Esophagus squamous epithelium (tissue), 5 donors: ENCODE data around the gene CAND2. TPM values are rescaled to one million over a fixed set of nuclear protein-coding genes. Genes with fewer than 3 reads are reported as not detected.

Source experiments
- DNase-seq: peaks from one replicate; lab custom pipeline; 2025; lab: John Stamatoyannopoulos, UW
- H3K27ac ChIP-seq, 4 donors: fragments of 200-600 bp; sonication (generic); one replicate each; pipeline ENCODE4 v1.5.1; 2016 to 2019; ENCODE audit warnings: mild to moderate bottlenecking in 1 of 4
- H3K27me3 ChIP-seq, 4 donors: fragments of 200-600 bp; sonication (generic); 1 replicate in 3 of 4; 2 replicates in 1 of 4; pipeline versions ENCODE4 v1.5.1 to v1.6.0; 2017 to 2021; ENCODE audit warnings: antibody characterized with exemption in 1 of 4
- H3K36me3 ChIP-seq, 3 donors: fragments of 200-600 bp; sonication (generic); one replicate each; pipeline ENCODE4 v1.5.1; 2016 to 2019
- H3K4me1 ChIP-seq, 3 donors: fragments of 200-600 bp; sonication (generic); one replicate each; pipeline ENCODE4 v1.5.1; 2017 to 2019
- H3K4me3 ChIP-seq, 4 donors: fragments of 200-600 bp; sonication (generic); 1 replicate in 3 of 4; 2 replicates in 1 of 4; pipeline ENCODE4 v1.5.1; 2016 to 2019; ENCODE audit warnings: mild to moderate bottlenecking in 2 of 4, moderate library complexity in 1 of 4
- H3K9me3 ChIP-seq, 3 donors: fragments of 200-600 bp; sonication (generic); one replicate each; pipeline ENCODE4 v1.5.1; 2016 to 2019
- POLR2A ChIP-seq, 4 donors: fragments of 450-650 bp; IDR thresholded peaks; one replicate each; pipeline ENCODE4 v1.6.1; 2017; ENCODE audit warnings: antibody characterized with exemption in 4 of 4, mild to moderate bottlenecking in 4 of 4, moderate library complexity in 3 of 4
- WGBS, 2 donors: methylation state at CpG; one replicate each; pipeline ENCODE4 v1.1.5; 2018; 5-methylcytosine and 5-hydroxymethylcytosine counted together
- intact Hi-C: fragments of 100-400 bp; cut with DNase I; formaldehyde crosslinking; loops from one replicate; pipeline ENCODE4 v1.15.0; 2022
- total RNA-seq, 4 donors: library from RNA; depleted of rRNA; stranded (reverse); fragments of >200 nt; gene quantifications; one replicate each; pipeline ENCODE4 v1.1.0, GENCODE V29; 2016
- TF ChIP-seq, protein P1 (sequence below), 6 experiments: fragments of 450-650 bp in 4 of 6; fragments of 200-600 bp in 2 of 6; sonication (generic) in 2 of 6; IDR thresholded peaks; one replicate each; pipeline ENCODE4 v1.5.1; 2016 to 2019; ENCODE audit warnings: antibody characterized with exemption in 6 of 6, mild to moderate bottlenecking in 4 of 6, moderate library complexity in 4 of 6
- donor health status: DM: yes; HTN: yes; CAD: no.

Gene CAND2
- total RNA-seq, 4 donors from 2014 or later: 0.61 to 1.7 (median 0.91) TPM

DNA sequence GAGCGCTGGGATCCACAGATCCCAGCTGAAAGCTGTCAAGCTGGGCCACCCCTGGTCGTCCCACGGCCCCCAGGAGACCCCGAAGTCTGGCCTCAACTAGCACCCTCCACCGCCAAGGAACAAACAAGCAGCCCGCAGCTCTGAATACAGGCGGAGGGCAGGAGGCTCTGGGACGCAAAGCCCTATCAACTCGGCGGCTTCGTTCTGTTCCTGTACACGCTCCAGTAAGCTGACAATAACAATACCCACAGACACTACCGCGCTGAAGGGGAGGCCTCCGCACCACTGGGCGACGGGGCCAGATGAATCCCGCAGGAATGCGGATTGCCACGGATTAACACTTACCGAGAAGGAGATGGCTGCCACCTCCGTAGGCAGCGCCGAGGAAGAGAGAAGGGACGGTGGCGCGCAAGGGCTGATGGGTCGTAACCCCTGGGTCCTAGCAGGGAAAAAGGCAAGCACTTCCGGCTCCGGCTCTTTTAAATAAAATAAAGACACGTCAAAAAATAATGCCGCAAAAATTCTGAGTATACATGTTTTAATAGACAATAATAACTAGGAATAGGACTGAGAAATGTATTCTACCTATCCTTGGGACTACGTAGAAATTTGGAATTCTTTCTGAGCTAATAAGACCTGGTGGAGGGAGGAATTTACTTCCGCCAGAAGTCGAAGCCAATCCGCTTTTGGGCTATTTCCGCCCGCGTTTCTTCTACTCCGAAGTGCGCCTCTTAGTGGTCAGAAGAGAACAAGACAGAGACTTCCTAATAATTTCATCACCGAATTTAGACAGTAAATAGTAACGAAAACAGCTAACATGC is 44.9 kb downstream of the CAND2 start, which contains the start of gene RPL32:
TSS of gene RPL32 (minus strand) at position 417 of the 821 bp plus-strand sequence. CDS start 1,328 bp downstream, outside the sequence.
- peak; percentile 39 for DNase-seq

DNA sequence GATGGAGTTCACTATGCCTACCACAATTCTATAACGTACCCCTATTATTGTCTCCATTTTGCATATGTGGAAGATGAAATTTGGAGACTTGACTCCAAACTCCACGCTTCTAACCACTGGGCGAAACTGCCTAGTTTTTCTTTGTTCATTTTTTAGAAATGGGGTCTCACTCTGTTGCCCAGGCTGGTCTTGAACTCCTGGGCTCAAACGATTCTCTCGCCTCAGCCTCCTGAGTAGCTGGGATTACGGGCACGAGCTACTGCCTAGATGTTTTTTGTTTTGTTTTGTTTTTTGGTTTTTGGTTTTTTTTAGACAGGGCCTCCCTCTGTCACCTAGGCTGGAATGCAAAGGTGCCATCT is 45.5 kb downstream of the CAND2 start:
- 33 to 34% methylated on average over 7 of the region's 7 CpGs for WGBS, 2 donors

More for the DNA sequence above, 44.9 kb downstream of the CAND2 start, which contains the start of gene RPL32:
- H3K27ac ChIP-seq: peak within 1 kb of the TSS; percentile 89 to 97 (median 92)
- 0% methylated on average over 24 to 30 of the region's 43 CpGs for WGBS, 2 donors
- TF ChIP-seq, protein P1, sequence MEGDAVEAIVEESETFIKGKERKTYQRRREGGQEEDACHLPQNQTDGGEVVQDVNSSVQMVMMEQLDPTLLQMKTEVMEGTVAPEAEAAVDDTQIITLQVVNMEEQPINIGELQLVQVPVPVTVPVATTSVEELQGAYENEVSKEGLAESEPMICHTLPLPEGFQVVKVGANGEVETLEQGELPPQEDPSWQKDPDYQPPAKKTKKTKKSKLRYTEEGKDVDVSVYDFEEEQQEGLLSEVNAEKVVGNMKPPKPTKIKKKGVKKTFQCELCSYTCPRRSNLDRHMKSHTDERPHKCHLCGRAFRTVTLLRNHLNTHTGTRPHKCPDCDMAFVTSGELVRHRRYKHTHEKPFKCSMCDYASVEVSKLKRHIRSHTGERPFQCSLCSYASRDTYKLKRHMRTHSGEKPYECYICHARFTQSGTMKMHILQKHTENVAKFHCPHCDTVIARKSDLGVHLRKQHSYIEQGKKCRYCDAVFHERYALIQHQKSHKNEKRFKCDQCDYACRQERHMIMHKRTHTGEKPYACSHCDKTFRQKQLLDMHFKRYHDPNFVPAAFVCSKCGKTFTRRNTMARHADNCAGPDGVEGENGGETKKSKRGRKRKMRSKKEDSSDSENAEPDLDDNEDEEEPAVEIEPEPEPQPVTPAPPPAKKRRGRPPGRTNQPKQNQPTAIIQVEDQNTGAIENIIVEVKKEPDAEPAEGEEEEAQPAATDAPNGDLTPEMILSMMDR (IDR thresholded peaks at IDR 0.05): peak; percentile 73 to 93 (median 84)
- peak in 3 of 4 donors; percentile 82 to 86 (median 83) for TF ChIP-seq POLR2A (IDR thresholded peaks at IDR 0.05)
- H3K4me3 ChIP-seq: peak within 1 kb of the TSS; percentile 66 to 96 (median 88)
- H3K27me3 ChIP-seq: no peaks in the 10 kb centered on the region
- H3K4me1 ChIP-seq: peaks cover 18 to 43% (median 32%) of the 10 kb centered on the region in 3 donors
- peaks cover 13 to 38% (median 20%) of the 10 kb centered on the region in 3 donors for H3K36me3 ChIP-seq
- intact Hi-C loops: loop anchor here (10.0 kb wide), 1 partner anchor 137 kb away; no protein-coding TSS in a partner anchor
- no peaks in the 10 kb centered on the region for H3K9me3 ChIP-seq

DNA sequence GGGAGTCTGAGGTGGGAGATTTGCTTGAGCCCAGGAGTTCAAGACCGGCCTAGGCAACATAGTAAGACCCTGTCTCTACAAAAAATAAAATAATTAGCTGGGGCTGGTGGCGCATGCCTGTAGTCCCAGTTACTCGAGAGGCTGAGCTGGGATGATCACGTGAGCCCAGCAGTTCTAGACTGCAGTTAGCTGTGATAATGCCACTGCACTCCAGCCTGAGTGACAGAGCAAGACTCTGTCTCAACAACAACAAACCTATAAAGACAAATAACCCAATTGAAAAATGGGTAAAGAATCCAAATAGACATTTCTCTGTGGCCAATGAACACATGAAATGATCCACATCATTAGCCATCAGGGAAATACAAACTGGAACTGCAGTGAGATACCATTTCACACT is 46.0 kb downstream of the CAND2 start:
- no peak for DNase-seq
- H3K36me3 ChIP-seq: peaks cover 13 to 27% (median 20%) of the 10 kb centered on the region in 3 donors
- H3K27me3 ChIP-seq: no peaks in the 10 kb centered on the region
- H3K4me3 ChIP-seq: no peak overlapping the region
- WGBS, 2 donors: 93 to 96% methylated on average over 4 of the region's 4 CpGs
- H3K4me1 ChIP-seq: peaks cover 18 to 38% (median 32%) of the 10 kb centered on the region in 3 donors
- TF ChIP-seq POLR2A (IDR thresholded peaks at IDR 0.05): no peak
- TF ChIP-seq, protein P1 (IDR thresholded peaks at IDR 0.05): no peak
- no peak overlapping the region for H3K27ac ChIP-seq
- H3K9me3 ChIP-seq: no peaks in the 10 kb centered on the region
- intact Hi-C loops: loop anchor here (10.0 kb wide), 1 partner anchor 138 kb away; no protein-coding TSS in a partner anchor

More for the DNA sequence above, 45.5 kb downstream of the CAND2 start:
- H3K36me3 ChIP-seq: peaks cover 13 to 33% (median 20%) of the 10 kb centered on the region in 3 donors
- DNase-seq: no peak
- H3K4me1 ChIP-seq: peaks cover 18 to 43% (median 32%) of the 10 kb centered on the region in 3 donors
- H3K27me3 ChIP-seq: no peaks in the 10 kb centered on the region
- TF ChIP-seq, protein P1 (IDR thresholded peaks at IDR 0.05): peak in 1 of 6 experiments; percentile 18
- TF ChIP-seq POLR2A (IDR thresholded peaks at IDR 0.05): no peak
- H3K9me3 ChIP-seq: no peaks in the 10 kb centered on the region
- peak overlapping the region in 3 of 4 donors; percentile 66 to 96 (median 84) for H3K4me3 ChIP-seq
- intact Hi-C loops: loop anchor here (10.0 kb wide), 1 partner anchor 137 kb away; no protein-coding TSS in a partner anchor
- H3K27ac ChIP-seq: peak overlapping the region; percentile 89 to 97 (median 92)

DNA sequence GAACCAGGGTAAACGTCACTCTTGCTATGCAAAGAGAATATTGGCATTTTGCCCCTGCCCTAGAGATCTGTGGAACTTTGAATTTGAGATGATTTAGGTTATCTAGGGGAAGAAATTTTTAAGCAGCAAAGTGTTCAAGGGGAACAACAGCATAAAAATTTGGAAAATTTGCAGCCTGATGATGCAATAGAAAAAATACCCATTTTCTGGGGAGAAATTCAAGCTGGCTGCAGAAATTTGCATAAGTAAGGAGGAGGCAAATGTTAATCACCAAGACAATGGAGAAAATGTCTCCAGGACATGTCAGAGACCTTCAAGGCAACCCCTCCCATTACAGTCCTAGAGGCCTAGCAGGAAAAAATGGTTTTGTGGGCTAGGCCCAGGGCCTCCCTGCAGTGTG is 49.3 kb downstream of the CAND2 start:
- Histone ChIP-seq H3K27me3 (peaks cover 0 to 5% (median 0%) of the 10 kb centered on the region in 4 donors), H3K27ac (no peak overlapping the region), H3K9me3 (no peaks in the 10 kb centered on the region), H3K36me3 (no peaks in the 10 kb centered on the region), H3K4me1 (peaks cover 0 to 5% (median 3%) of the 10 kb centered on the region in 3 donors), H3K4me3 (no peak overlapping the region)
- WGBS, 2 donors: 37 to 44% methylated on average over 1 of the region's 1 CpG
- intact Hi-C loops: loop anchor here (10.0 kb wide), 1 partner anchor 141 kb away; no protein-coding TSS in a partner anchor
- TF ChIP-seq, protein P1 (IDR thresholded peaks at IDR 0.05): no peak
- no peak for TF ChIP-seq POLR2A (IDR thresholded peaks at IDR 0.05)
- no peak for DNase-seq
